Duodenal mucosa (tissue), 2 donors: ENCODE results near the gene BACH2.
"Not testable (repeated sequence)": the region's sequence is repeated elsewhere in the genome, so short reads cannot be mapped to it uniquely, and the experiment has no call there.

Experiments
- H3K27ac ChIP-seq: one replicate; pipeline ENCODE4 v1.7.0; 2013; ENCODE audit warnings: low read depth, low read length
- H3K27me3 ChIP-seq, 2 donors: one replicate each; pipeline ENCODE4 v1.7.0; 2013; ENCODE audit warnings: low read length in 2 of 2, control low read depth in 1 of 2; ENCODE audit not compliant: insufficient read depth in 2 of 2, control insufficient read depth in 1 of 2
- H3K36me3 ChIP-seq, 2 donors: one replicate each; pipeline ENCODE4 v1.7.0; 2013; ENCODE audit warnings: low read length in 2 of 2, control low read depth in 1 of 2; ENCODE audit not compliant: insufficient read depth in 2 of 2, control insufficient read depth in 1 of 2
- H3K4me1 ChIP-seq, 2 donors: one replicate each; pipeline ENCODE4 v1.7.0; 2013; ENCODE audit warnings: low read length in 2 of 2, control low read depth in 1 of 2; ENCODE audit not compliant: insufficient read depth in 2 of 2, control insufficient read depth in 1 of 2
- H3K4me3 ChIP-seq, 2 donors: one replicate each; pipeline ENCODE4 v1.7.0; 2013; ENCODE audit warnings: low read length in 2 of 2, low read depth in 1 of 2
- H3K9ac ChIP-seq, 2 donors: one replicate each; pipeline ENCODE4 v1.7.0; 2013; ENCODE audit warnings: low read length in 2 of 2, low read depth in 1 of 2
- H3K9me3 ChIP-seq, 2 donors: one replicate each; pipeline ENCODE4 v1.7.0; 2013; ENCODE audit warnings: low read length in 2 of 2, control low read depth in 1 of 2; ENCODE audit not compliant: control insufficient read depth in 1 of 2

The BACH2 gene

DNA sequence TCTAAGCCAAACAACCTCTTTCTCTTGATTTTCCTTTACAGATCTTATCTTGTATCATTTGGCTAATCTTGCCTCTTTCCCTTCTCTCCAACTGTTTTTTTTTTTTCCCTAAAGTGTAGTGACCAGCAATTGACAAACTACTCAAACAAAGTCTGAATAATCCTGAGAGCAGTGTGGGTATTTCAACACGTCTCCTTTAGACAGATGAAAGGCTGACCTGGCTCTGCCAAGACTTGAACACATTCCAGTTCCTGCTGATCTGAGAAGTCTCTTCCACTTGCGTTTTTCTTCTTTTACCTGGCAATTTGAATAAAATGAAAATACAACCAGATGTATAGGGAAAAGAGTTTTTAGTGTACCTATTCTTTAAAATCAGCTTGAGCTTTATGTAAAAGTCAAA, 234.0 kb downstream of the BACH2 start:
- Histone ChIP-seq H3K9ac (no peak overlapping the region), H3K9me3 (no peaks in the 10 kb centered on the region), H3K36me3 (no peaks in the 10 kb centered on the region), H3K4me1 (no peaks in the 10 kb centered on the region), H3K27me3 (no peaks in the 10 kb centered on the region), H3K4me3 (no peak overlapping the region), H3K27ac (no peak overlapping the region)

DNA sequence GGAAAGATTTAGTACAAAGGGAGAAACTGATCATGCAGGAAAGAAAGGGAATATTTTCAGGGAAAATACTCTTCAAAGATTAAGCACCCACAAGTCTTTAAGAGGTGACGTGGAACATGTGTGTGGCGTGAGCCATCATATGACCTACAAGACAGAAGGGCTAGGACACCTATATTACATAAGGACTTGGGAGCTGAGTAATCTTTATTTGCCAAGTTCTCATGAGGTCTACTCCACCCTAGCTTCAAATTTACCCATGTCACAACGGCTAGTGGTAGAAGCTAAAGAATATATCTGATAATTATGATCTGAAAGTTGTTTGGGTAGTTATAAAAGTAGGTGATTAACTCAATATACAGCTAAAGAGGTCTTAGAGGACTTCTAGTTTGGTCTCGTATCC, 234.6 kb downstream of the BACH2 start:
- H3K4me3 ChIP-seq, result no peak overlapping the region
- H3K27me3 ChIP-seq, result no peaks in the 10 kb centered on the region
- H3K9me3 ChIP-seq, result no peaks in the 10 kb centered on the region
- no peak overlapping the region for H3K9ac ChIP-seq
- no peak overlapping the region for H3K27ac ChIP-seq
- no peaks in the 10 kb centered on the region for H3K4me1 ChIP-seq
- no peaks in the 10 kb centered on the region for H3K36me3 ChIP-seq

DNA sequence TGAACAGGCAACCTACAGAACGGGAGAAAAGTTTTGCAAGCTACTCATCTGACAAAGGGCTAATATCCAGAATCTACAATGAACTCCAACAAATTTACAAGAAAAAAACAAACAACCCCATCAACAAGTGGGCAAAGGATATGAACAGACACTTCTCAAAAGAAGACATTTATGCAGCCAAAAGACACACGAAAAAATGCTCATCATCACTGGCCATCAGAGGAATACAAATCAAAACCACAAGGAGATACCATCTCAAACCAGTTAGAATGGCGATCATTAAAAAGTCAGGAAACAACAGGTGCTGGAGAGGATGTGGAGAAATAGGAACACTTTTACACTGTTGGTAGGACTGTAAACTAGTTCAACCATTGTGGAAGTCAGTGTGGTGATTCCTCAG, 237.5 kb downstream of the BACH2 start:
- not testable (repeated sequence) for H3K27me3 ChIP-seq, H3K36me3 ChIP-seq, H3K4me3 ChIP-seq, H3K9ac ChIP-seq, H3K9me3 ChIP-seq, H3K27ac ChIP-seq, H3K4me1 ChIP-seq

DNA sequence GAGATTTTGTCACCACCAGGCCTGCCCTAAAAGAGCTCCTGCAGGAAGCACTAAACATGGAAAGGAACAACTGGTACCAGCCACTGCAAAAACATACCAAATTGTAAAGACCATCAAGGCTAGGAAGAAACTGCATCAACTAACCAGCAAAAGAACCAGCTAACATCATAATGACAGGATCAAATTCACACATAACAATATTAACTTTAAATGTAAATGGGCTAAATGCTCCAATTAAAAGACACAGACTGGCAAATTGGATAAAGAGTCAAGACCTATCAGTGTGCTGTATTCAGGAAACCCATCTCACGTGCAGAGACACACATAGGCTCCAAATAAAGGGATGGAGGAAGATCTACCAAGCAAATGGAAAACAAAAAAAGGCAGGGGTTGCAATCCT, 240.7 kb downstream of the BACH2 start:
- not testable (repeated sequence) for H3K9me3 ChIP-seq, H3K9ac ChIP-seq, H3K27ac ChIP-seq, H3K27me3 ChIP-seq, H3K36me3 ChIP-seq, H3K4me1 ChIP-seq, H3K4me3 ChIP-seq

DNA sequence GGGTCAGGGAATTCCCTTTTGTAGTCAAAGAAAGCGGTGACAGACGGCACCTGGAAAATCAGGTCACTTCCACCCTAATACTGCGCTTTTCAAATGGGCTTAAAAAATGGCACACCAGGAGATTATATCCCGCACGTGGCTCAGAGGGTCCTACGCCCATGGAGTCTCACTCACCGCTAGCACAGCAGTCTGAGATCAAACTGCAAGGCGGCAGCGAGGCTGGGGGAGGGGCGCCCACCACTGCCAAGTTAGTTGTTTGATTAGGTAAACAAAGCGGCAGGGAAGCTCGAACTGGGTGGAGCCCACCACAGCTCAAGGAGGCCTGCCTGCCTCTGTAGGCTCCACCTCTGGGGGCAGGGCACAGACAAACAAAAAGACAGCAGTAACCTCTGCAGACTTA, 242.4 kb downstream of the BACH2 start:
- H3K36me3 ChIP-seq, H3K27ac ChIP-seq, H3K9me3 ChIP-seq, H3K4me3 ChIP-seq, H3K9ac ChIP-seq, H3K27me3 ChIP-seq, H3K4me1 ChIP-seq: not testable (repeated sequence)

DNA sequence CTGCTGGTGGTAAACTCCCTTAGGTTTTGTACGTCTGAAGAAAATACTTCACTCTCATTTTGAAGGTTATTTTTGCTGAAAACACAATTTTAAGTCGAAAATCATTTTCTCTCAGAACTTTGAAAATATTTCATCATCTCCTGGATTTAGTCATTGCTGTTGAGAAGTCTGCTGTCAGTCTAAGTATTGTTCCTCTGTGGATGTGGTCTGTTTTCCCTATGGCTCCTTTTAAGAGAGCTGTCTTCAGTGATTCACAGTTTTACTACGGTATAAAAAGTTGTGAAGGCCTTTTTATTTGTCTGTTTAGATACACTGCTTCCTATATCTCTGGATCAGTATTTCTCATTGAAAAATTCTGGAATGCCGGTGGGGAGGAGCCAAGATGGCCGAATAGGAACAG, 243.0 kb downstream of the BACH2 start:
- Histone ChIP-seq H3K4me1 (no peaks in the 10 kb centered on the region), H3K4me3 (no peak overlapping the region), H3K27me3 (no peaks in the 10 kb centered on the region)

DNA sequence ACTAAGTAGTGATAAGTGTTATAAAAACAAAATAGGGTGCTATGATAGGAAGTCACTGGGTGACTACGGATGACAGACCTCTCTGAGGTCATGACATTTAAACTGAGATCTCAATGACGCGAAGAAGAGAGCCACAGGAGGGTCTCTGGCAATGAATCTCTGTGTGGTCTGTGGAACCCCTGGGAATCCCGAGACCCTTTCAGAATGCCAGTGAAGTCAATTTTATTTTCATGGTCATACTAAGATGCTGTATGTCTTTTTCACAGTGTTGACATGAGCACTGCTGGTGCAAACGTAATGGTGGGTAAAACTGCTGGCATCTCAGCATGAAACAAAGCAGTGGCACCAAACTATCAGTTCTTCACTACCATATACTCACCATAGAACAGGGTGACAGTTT, 247.3 kb downstream of the BACH2 start:
- H3K27me3 ChIP-seq, result no peaks in the 10 kb centered on the region

More for the DNA sequence above, 243.0 kb downstream of the BACH2 start:
- Histone ChIP-seq H3K9ac (no peak overlapping the region), H3K36me3 (no peaks in the 10 kb centered on the region), H3K9me3 (peaks cover 0 to 6% of the 10 kb centered on the region in 2 donors), H3K27ac (no peak overlapping the region)

DNA sequence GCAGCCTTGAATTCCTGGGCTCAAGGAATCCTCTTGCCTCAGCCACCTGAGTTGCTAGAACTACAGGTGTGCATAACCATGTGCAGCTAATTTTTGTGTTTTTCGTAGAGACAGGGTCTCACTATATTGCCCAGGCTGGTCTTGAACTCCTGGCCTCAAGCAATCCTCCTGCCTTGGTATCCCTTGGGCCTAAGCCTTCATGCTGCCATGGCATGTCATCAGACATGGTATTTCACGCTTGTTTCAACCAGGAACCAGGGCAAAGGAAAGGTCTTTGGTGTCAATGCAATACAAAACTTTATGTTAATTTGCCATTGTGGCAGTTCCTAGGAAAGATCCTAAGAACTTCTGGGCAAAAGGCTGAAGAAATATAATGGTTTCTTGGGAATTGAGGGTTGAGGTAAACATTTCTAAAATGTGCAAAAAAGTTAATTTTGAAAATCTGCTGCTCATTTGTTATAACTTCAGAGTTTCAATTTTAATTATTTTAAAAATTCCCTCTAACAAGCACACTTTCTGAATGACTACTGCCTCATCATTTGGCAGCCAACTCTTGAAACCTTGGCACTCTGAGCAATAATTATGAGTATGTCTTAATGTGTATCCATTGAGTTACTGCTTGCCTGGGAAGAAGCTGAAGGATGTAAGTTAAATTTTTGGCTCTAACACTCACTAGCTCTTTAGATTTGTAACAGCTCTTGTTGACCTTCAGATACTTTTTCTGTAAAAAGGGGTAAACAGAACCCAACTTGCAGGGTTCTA, 248.3 kb downstream of the BACH2 start:
- no peaks in the 10 kb centered on the region for H3K27me3 ChIP-seq
- H3K9me3 ChIP-seq, result no peaks in the 10 kb centered on the region
- no peaks in the 10 kb centered on the region for H3K4me1 ChIP-seq
- no peaks in the 10 kb centered on the region for H3K36me3 ChIP-seq
- H3K9ac ChIP-seq, result no peak overlapping the region
- H3K4me3 ChIP-seq, result no peak overlapping the region
- no peak overlapping the region for H3K27ac ChIP-seq

More for the DNA sequence above, 247.3 kb downstream of the BACH2 start:
- H3K9ac ChIP-seq, result no peak overlapping the region
- H3K9me3 ChIP-seq, result peaks cover 0 to 6% of the 10 kb centered on the region in 2 donors
- no peak overlapping the region for H3K27ac ChIP-seq
- no peaks in the 10 kb centered on the region for H3K36me3 ChIP-seq
- H3K4me3 ChIP-seq, result no peak overlapping the region
- no peaks in the 10 kb centered on the region for H3K4me1 ChIP-seq

DNA sequence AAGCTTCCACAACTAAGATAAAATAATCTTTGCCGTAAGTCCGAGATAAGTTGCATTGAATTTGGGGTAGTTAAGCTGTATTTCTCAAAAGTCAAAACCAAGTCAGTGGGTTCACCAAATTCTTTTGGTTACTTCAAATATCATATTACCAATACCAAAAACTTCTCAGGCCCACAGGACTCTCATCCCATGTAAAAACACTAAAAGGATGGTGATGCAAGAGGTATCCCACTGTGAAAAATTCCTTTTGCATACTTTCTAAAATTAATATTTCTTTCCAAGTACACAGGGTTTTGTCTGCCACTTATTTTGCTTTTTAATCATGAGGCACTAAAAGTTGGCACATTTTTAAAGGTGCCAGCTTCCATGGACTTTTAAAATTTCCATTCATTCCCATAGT, 251.1 kb downstream of the BACH2 start:
- Histone ChIP-seq H3K36me3 (no peaks in the 10 kb centered on the region), H3K4me3 (no peak overlapping the region), H3K27ac (no peak overlapping the region), H3K27me3 (no peaks in the 10 kb centered on the region), H3K9me3 (no peaks in the 10 kb centered on the region), H3K4me1 (no peaks in the 10 kb centered on the region), H3K9ac (no peak overlapping the region)

DNA sequence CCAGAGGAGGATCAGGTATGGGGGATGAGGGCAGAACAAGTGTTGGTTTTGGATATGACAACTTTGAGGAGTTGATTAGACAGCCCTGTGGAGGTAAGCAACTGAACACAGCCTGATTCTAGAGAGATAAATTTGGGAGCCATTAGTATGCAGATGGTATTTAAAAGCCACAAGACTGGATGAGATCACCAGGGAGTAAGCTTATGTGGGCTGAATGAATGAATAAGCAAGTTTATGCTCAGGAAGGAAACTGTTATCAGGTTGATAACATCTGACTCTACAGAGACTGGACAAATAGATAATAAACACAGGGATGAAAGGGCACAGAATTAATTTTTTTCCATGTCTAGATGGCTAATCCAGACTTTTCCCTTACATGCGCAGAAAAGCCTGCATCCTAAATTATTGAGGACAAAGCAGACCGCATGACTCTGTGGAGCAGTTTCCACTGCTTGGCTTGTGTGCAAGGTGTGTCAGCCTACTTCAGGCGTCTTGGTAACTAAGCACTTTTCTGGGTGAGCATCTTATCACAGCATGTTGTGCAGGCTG, 251.7 kb downstream of the BACH2 start:
- Histone ChIP-seq H3K4me1 (no peaks in the 10 kb centered on the region), H3K27me3 (no peaks in the 10 kb centered on the region), H3K4me3 (no peak overlapping the region), H3K27ac (no peak overlapping the region), H3K36me3 (no peaks in the 10 kb centered on the region), H3K9me3 (no peaks in the 10 kb centered on the region), H3K9ac (no peak overlapping the region)
